ENCODE data around the gene SPATA24. TPM values are rescaled to one million over a fixed set of nuclear protein-coding genes. Genes with fewer than 3 reads are reported as not detected.
"Not testable (repeated sequence)": the region's sequence is repeated elsewhere in the genome, so short reads cannot be mapped to it uniquely, and the experiment has no call there.

The SPATA24 gene
- polyA plus RNA-seq, 3 donors: 9.9 to 20.2 (median 13.6) TPM

- DNase-seq: no peak
These were observed 15.6 kb upstream of the SPATA24 start for GRCh38 chr5:139419226-139420192.

GRCh38 chr5:139418793-139419192 lies 14.9 kb upstream of the SPATA24 start:
- DNase-seq: no peak

GRCh38 chr5:139417214-139417613 lies 13.3 kb upstream of the SPATA24 start:
- DNase-seq: no peak

- DNase-seq: no peak
These were observed 12.8 kb upstream of the SPATA24 start for GRCh38 chr5:139416651-139417050.

- no peak for DNase-seq
These were observed 12.0 kb upstream of the SPATA24 start for GRCh38 chr5:139415869-139416268.

- DNase-seq: no peak
These were observed 11.5 kb upstream of the SPATA24 start for GRCh38 chr5:139415221-139415861.

- no peak for DNase-seq
These were observed 10.8 kb upstream of the SPATA24 start for GRCh38 chr5:139414581-139415130.

GRCh38 chr5:139413963-139414362 lies 10.1 kb upstream of the SPATA24 start:
- no peak for DNase-seq

- DNase-seq: no peak
These were observed 9.3 kb upstream of the SPATA24 start for GRCh38 chr5:139413153-139413552.

- no peak for DNase-seq
These were observed 7.3 kb upstream of the SPATA24 start for GRCh38 chr5:139410993-139411828.

GRCh38 chr5:139410121-139410992 lies 6.5 kb upstream of the SPATA24 start:
- no peak for DNase-seq

GRCh38 chr5:139409116-139409515 lies 5.2 kb upstream of the SPATA24 start:
- not testable (repeated sequence) for DNase-seq

- DNase-seq: no peak
These were observed 4.3 kb upstream of the SPATA24 start for GRCh38 chr5:139408191-139408590.

- no peak for DNase-seq
These were observed 3.6 kb upstream of the SPATA24 start for GRCh38 chr5:139407517-139407916.

GRCh38 chr5:139406963-139407362 lies 3.1 kb upstream of the SPATA24 start:
- DNase-seq: no peak

- no peak for DNase-seq
These were observed 573 bp upstream of the SPATA24 start for GRCh38 chr5:139404484-139404840.

GRCh38 chr5:139403418-139403786 lies 487 bp downstream of the SPATA24 start:
- no peak for DNase-seq

- DNase-seq: no peak
These were observed 1.2 kb downstream of the SPATA24 start for GRCh38 chr5:139402561-139403158.

- DNase-seq: no peak
These were observed 2.3 kb downstream of the SPATA24 start for GRCh38 chr5:139401546-139401945.

GRCh38 chr5:139399501-139400121 lies 4.3 kb downstream of the SPATA24 start:
- no peak for DNase-seq

Measured in renal pelvis (tissue), 4 donors.